Activated T-cell treated with anti-CD3 and anti-CD28 coated beads, Interleukin-2, amount 50 U/mL, for 4 hours (primary cell): Measurements from ENCODE around the gene THOC6. TPM values are rescaled to one million over a fixed set of nuclear protein-coding genes. Genes with fewer than 3 reads are reported as not detected.

ENCODE experiments used
- ATAC-seq, 2 donors: fragments of 200-7000 bp; cut with Tn5 transposase; one replicate each; pipeline ENCODE4 v1.10.0; 2021
- DNase-seq: peaks from one replicate; pipeline ENCODE4 v3.0.0-alpha.2; 2020
- H3K27me3 Mint-ChIP-seq: one replicate; pipeline ENCODE4 v1.8.0; 2021; ENCODE audit warnings: low read depth, mixed read lengths
- H3K36me3 Mint-ChIP-seq: one replicate; pipeline ENCODE4 v1.8.0; 2022; ENCODE audit warnings: mixed read lengths; ENCODE audit not compliant: insufficient read depth
- H3K4me1 Mint-ChIP-seq: one replicate; pipeline ENCODE4 v1.8.0; 2021; ENCODE audit warnings: low read depth, mixed read lengths
- H3K4me3 Mint-ChIP-seq: one replicate; pipeline ENCODE4 v1.8.0; 2021; ENCODE audit warnings: mild to moderate bottlenecking, moderate library complexity, mixed read lengths
- H3K9me3 Mint-ChIP-seq: one replicate; pipeline ENCODE4 v1.8.0; 2021; ENCODE audit warnings: mixed read lengths
- total RNA-seq, 3 donors: library from RNA; stranded (reverse); gene quantifications; one replicate each; pipeline ENCODE4 v1.2.1, GENCODE V29; 2021

Gene THOC6
- total RNA-seq, 3 donors from 2014 or later = 70.4 to 86.3 (median 71.7) TPM

GRCh38 chr16:3017794-3018506 lies 5.9 kb upstream of the THOC6 start, which contains the start of gene CLDN6:
TSS of gene CLDN6 (minus strand) at chr16:3018183. CDS start at chr16:3016021, 2,162 bp downstream.
- Mint-ChIP-seq H3K4me1 (peaks cover 39% of the 10 kb centered on the region), H3K27me3 (peaks cover 8% of the 10 kb centered on the region), H3K9me3 (no peaks in the 10 kb centered on the region), H3K4me3 (no peak within 1 kb of the TSS), H3K36me3 (no peaks in the 10 kb centered on the region)
- no peak for ATAC-seq
- DNase-seq = peak; percentile 34

- no peaks in the 10 kb centered on the region for H3K9me3 Mint-ChIP-seq
- ATAC-seq (no peak), DNase-seq (no peak)
- H3K36me3 Mint-ChIP-seq = peaks cover 2% of the 10 kb centered on the region
- peaks cover 53% of the 10 kb centered on the region for H3K4me1 Mint-ChIP-seq
- peak overlapping the region; percentile 82 for H3K4me3 Mint-ChIP-seq
- peaks cover 6% of the 10 kb centered on the region for H3K27me3 Mint-ChIP-seq
Observed at GRCh38 chr16:3019594-3020246, 4.1 kb upstream of the THOC6 start.

- peaks cover 2% of the 10 kb centered on the region for H3K36me3 Mint-ChIP-seq
- H3K27me3 Mint-ChIP-seq = peaks cover 6% of the 10 kb centered on the region
- peaks cover 53% of the 10 kb centered on the region for H3K4me1 Mint-ChIP-seq
- H3K4me3 Mint-ChIP-seq = peak within 1 kb of the TSS; percentile 87
- DNase-seq = peak; percentile 59
- H3K9me3 Mint-ChIP-seq = no peaks in the 10 kb centered on the region
- ATAC-seq = peak in 1 of 2 donors; percentile 5
Observed at GRCh38 chr16:3020247-3020603, 3.6 kb upstream of the THOC6 start, which contains the start of gene TNFRSF12A. TSS of gene TNFRSF12A (plus strand) at chr16:3020368. CDS start at chr16:3020398, 30 bp downstream.

GRCh38 chr16:3020604-3021448 lies 3.0 kb upstream of the THOC6 start:
- no peaks in the 10 kb centered on the region for H3K9me3 Mint-ChIP-seq
- H3K4me1 Mint-ChIP-seq = peaks cover 53% of the 10 kb centered on the region
- peaks cover 6% of the 10 kb centered on the region for H3K27me3 Mint-ChIP-seq
- peak in 1 of 2 donors; percentile 1 for ATAC-seq
- DNase-seq = peak; percentile 74
- H3K36me3 Mint-ChIP-seq = peaks cover 2% of the 10 kb centered on the region
- peak overlapping the region; percentile 87 for H3K4me3 Mint-ChIP-seq

- peaks cover 4% of the 10 kb centered on the region for H3K27me3 Mint-ChIP-seq
- peaks cover 9% of the 10 kb centered on the region for H3K36me3 Mint-ChIP-seq
- H3K9me3 Mint-ChIP-seq = no peaks in the 10 kb centered on the region
- H3K4me3 Mint-ChIP-seq = peak overlapping the region; percentile 87
- ATAC-seq (peak; percentile 42 to 51), DNase-seq (peak; percentile 90)
- peaks cover 53% of the 10 kb centered on the region for H3K4me1 Mint-ChIP-seq
Observed at GRCh38 chr16:3021449-3022207, 2.2 kb upstream of the THOC6 start.

- DNase-seq (peak; percentile 93), ATAC-seq (peak; percentile 39 to 46)
- H3K4me3 Mint-ChIP-seq = peak overlapping the region; percentile 87
- peaks cover 53% of the 10 kb centered on the region for H3K4me1 Mint-ChIP-seq
- H3K9me3 Mint-ChIP-seq = no peaks in the 10 kb centered on the region
- H3K36me3 Mint-ChIP-seq = peaks cover 13% of the 10 kb centered on the region
- H3K27me3 Mint-ChIP-seq = peaks cover 2% of the 10 kb centered on the region
Observed at GRCh38 chr16:3022208-3022683, 1.6 kb upstream of the THOC6 start.

- peaks cover 13% of the 10 kb centered on the region for H3K36me3 Mint-ChIP-seq
- DNase-seq = no peak
- H3K4me1 Mint-ChIP-seq = peaks cover 53% of the 10 kb centered on the region
- ATAC-seq = no peak
- H3K4me3 Mint-ChIP-seq = peak overlapping the region; percentile 87
- H3K27me3 Mint-ChIP-seq = peaks cover 2% of the 10 kb centered on the region
- no peaks in the 10 kb centered on the region for H3K9me3 Mint-ChIP-seq
Observed at GRCh38 chr16:3022684-3023414, 986 bp upstream of the THOC6 start.

- Mint-ChIP-seq H3K4me3 (peak overlapping the region; percentile 87), H3K4me1 (peaks cover 50% of the 10 kb centered on the region), H3K9me3 (no peaks in the 10 kb centered on the region), H3K27me3 (peaks cover 2% of the 10 kb centered on the region), H3K36me3 (peaks cover 13% of the 10 kb centered on the region)
- ATAC-seq (no peak), DNase-seq (no peak)
Observed at GRCh38 chr16:3023415-3023668, 493 bp upstream of the THOC6 start.

GRCh38 chr16:3025032-3026002 lies 1.5 kb downstream of the THOC6 start:
- ATAC-seq (no peak), DNase-seq (no peak)
- peak overlapping the region; percentile 37 for H3K4me3 Mint-ChIP-seq
- peaks cover 13% of the 10 kb centered on the region for H3K36me3 Mint-ChIP-seq
- H3K4me1 Mint-ChIP-seq = peaks cover 50% of the 10 kb centered on the region
- no peaks in the 10 kb centered on the region for H3K9me3 Mint-ChIP-seq
- peaks cover 11% of the 10 kb centered on the region for H3K27me3 Mint-ChIP-seq

- Mint-ChIP-seq H3K9me3 (no peaks in the 10 kb centered on the region), H3K27me3 (peaks cover 14% of the 10 kb centered on the region), H3K36me3 (peaks cover 13% of the 10 kb centered on the region), H3K4me1 (peaks cover 47% of the 10 kb centered on the region), H3K4me3 (no peak overlapping the region)
- ATAC-seq = no peak
- no peak for DNase-seq
Observed at GRCh38 chr16:3026003-3026378, 2.2 kb downstream of the THOC6 start.

GRCh38 chr16:3026609-3027488 lies 3.0 kb downstream of the THOC6 start:
- Mint-ChIP-seq H3K27me3 (peaks cover 17% of the 10 kb centered on the region), H3K4me1 (peaks cover 40% of the 10 kb centered on the region), H3K4me3 (no peak overlapping the region), H3K36me3 (peaks cover 13% of the 10 kb centered on the region), H3K9me3 (no peaks in the 10 kb centered on the region)
- DNase-seq (no peak), ATAC-seq (no peak)

- H3K4me1 Mint-ChIP-seq = peaks cover 34% of the 10 kb centered on the region
- DNase-seq (no peak), ATAC-seq (no peak)
- H3K9me3 Mint-ChIP-seq = no peaks in the 10 kb centered on the region
- peaks cover 19% of the 10 kb centered on the region for H3K27me3 Mint-ChIP-seq
- peaks cover 13% of the 10 kb centered on the region for H3K36me3 Mint-ChIP-seq
- no peak overlapping the region for H3K4me3 Mint-ChIP-seq
Observed at GRCh38 chr16:3027489-3027795, 3.6 kb downstream of the THOC6 start.
